NOMO-1 (cell line): ENCODE measurements around the gene SCYL1.
A peak's percentile ranks its signal among the peaks of the same experiment; 100 is the strongest.
"Not testable (repeated sequence)": the region's sequence is repeated elsewhere in the genome, so short reads cannot be mapped to it uniquely, and the experiment has no call there.

Experiments
- DNase-seq, 2 experiments: peaks; one replicate each; lab custom pipeline; 2025; ENCODE audit not compliant: unreplicated experiment in 2 of 2; lab: John Stamatoyannopoulos, UW

SCYL1 gene

DNA sequence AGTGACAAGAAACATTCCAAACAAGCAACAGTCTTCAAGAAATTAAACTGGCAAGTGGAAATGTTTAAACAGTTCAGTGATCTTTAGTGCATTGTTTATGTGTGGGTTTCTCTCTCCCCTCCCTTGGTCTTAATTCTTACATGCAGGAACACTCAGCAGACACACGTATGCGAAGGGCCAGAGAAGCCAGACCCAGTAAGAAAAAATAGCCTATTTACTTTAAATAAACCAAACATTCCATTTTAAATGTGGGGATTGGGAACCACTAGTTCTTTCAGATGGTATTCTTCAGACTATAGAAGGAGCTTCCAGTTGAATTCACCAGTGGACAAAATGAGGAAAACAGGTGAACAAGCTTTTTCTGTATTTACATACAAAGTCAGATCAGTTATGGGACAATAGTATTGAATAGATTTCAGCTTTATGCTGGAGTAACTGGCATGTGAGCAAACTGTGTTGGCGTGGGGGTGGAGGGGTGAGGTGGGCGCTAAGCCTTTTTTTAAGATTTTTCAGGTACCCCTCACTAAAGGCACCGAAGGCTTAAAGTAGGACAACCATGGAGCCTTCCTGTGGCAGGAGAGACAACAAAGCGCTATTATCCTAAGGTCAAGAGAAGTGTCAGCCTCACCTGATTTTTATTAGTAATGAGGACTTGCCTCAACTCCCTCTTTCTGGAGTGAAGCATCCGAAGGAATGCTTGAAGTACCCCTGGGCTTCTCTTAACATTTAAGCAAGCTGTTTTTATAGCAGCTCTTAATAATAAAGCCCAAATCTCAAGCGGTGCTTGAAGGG is 20.0 kb upstream of the SCYL1 start:
- DNase-seq = no peak

DNA sequence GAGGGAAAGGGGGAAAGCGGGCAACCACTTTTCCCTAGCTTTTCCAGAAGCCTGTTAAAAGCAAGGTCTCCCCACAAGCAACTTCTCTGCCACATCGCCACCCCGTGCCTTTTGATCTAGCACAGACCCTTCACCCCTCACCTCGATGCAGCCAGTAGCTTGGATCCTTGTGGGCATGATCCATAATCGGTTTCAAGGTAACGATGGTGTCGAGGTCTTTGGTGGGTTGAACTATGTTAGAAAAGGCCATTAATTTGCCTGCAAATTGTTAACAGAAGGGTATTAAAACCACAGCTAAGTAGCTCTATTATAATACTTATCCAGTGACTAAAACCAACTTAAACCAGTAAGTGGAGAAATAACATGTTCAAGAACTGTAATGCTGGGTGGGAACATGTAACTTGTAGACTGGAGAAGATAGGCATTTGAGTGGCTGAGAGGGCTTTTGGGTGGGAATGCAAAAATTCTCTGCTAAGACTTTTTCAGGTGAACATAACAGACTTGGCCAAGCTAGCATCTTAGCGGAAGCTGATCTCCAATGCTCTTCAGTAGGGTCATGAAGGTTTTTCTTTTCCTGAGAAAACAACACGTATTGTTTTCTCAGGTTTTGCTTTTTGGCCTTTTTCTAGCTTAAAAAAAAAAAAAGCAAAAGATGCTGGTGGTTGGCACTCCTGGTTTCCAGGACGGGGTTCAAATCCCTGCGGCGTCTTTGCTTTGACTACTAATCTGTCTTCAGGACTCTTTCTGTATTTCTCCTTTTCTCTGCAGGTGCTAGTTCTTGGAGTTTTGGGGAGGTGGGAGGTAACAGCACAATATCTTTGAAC is 19.2 kb upstream of the SCYL1 start:
- DNase-seq = no peak

GRCh38 chr11:65506290-65506771 is 18.6 kb upstream of the SCYL1 start:
- DNase-seq = peak; percentile 54 to 67

- peak in 1 of 2 experiments; percentile 93 for DNase-seq
These were observed 17.9 kb upstream of the SCYL1 start for GRCh38 chr11:65506772-65507505.

DNA sequence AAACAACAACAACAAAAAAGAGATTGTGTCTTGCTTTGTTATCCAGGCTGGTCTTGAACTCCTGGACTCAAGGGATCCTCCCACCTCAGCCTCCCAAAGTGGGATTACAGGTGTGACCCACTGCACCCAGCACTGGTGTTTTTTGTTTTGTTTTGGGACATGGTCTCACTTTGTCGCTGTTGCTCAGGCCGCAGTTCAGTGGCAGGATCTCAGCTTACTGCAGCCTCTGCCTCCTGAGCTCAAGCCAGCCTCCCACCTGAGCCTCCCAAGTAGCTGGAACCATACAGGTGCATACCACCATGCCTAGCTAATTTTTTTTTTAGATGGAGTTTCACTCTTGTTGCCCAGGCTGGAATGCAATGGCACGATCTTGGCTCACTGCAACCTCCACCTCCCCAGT is 12.6 kb upstream of the SCYL1 start:
- DNase-seq = not testable (repeated sequence)

- DNase-seq = no peak
These were observed 8.5 kb upstream of the SCYL1 start for GRCh38 chr11:65516135-65516968.

DNA sequence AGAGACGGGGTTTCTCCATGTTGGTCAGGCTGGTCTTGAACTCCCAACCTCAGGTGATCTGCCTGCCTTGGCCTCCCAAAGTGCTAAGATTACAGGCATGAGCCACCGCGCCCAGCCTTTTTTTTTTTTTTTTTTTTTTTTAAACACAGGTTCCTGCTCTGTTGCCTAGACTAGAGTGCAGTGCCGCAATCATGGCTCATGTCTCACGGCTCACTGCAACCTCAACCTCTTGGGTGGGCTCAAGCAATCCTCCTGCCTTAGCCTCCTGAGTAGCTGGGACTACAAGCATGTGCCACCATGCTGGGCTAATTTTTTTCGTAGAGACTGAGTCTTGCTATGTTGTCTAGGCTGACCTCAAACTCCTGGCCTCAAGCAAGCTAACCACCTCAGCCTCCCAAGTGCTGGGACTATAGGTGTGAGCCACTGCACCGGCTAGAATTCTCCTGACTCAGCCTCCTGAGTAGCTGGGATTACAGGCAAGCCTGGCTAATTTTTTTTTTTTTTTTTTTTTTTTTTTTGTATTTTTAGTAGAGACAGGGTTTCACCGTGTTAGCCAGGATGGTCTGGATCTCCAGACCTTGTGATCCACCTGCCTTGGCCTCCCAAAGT is 5.8 kb upstream of the SCYL1 start:
- not testable (repeated sequence) for DNase-seq

GRCh38 chr11:65521777-65522521 is 2.9 kb upstream of the SCYL1 start:
- DNase-seq = not testable (repeated sequence)

GRCh38 chr11:65522718-65523630 is 1.9 kb upstream of the SCYL1 start:
- peak; percentile 34 to 36 for DNase-seq

DNA sequence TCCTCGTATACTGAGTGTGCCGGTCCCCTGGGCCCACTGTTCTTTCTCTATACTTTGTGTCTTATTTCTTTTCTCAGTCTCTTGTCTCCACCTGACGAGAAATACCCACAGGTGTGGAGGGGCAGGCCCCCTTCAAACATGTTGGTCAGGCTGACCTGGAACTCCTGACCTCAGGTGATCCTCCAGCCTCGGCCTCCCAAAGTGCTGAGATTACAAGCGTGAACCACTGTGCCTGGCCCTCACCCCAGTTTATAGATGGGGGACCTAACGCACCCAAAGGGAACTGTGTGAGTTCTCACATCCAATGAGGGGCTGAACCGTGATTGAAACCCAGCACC is 1.3 kb upstream of the SCYL1 start:
- not testable (repeated sequence) for DNase-seq

DNA sequence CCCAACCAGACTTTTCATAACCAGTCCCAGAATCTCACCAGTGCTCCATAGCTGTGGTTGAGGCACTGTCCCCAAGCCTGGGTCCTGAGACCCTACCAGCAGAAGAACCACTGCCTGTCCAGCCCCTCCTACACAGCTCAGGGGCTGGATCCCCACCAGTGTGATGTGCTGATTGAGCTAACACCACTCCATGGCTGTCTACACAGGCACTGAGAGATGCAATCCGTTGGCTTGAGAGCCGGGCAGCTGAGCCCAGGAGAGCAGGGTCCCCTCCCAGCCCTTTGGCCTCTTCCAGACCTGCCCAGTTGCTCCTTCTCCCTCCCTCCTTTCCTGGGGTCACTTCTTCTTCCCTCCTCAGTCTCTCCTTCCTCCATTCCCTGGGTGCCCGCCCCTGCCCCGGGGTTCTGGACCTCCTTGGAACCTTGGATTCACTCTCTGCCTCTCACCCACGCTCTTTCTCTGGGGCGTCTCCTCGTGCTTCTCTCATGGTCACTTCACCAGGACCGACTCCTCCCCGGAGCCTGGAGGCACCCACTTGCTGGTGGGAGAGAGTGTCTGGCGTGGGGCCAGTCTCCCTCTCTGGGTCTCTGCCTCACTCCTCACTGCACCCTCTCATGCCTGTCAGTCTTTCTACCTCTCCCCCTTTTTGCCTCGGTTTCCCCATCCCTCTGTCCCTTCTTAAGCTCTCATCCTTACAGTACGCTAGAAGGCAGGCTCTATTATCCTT is 706 bp upstream of the SCYL1 start:
- DNase-seq = no peak

DNA sequence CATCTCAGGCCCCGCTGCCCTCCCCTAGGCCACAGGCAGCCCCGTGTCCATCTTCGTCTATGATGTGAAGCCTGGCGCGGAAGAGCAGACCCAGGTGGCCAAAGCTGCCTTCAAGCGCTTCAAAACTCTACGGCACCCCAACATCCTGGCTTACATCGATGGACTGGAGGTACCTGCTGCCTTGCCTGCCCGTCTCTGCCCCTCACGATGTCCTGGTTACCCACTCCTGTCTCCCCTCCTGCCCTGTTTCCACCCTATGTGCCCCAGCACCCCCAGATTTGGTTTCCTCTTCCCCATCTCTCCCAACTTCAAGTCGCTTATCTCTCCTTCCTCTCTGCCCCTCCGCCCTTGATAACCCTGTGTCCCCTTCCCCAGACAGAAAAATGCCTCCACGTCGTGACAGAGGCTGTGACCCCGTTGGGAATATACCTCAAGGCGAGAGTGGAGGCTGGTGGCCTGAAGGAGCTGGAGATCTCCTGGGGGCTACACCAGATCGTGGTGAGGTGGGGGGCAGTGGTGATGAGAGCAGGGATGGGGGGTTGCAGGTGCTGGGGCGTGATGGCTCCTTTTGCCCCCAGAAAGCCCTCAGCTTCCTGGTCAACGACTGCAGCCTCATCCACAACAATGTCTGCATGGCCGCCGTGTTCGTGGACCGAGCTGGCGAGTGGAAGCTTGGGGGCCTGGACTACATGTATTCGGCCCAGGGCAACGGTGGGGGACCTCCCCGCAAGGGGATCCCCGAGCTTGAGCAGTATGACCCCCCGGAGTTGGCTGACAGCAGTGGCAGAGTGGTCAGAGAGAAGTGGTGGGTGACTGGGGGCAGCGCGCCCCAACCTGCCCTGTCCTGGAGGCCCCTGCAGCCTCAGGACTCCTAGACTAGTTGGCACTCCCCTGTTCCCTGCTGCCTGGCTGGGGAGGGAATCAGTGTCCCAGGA is 930 bp downstream of the SCYL1 start:
- DNase-seq = no peak

- DNase-seq = no peak
These were observed 1.9 kb downstream of the SCYL1 start for GRCh38 chr11:65526744-65527143.

- no peak for DNase-seq
These were observed 4.0 kb downstream of the SCYL1 start for GRCh38 chr11:65528819-65529350.

GRCh38 chr11:65529475-65530156 is 4.7 kb downstream of the SCYL1 start:
- DNase-seq = no peak

DNA sequence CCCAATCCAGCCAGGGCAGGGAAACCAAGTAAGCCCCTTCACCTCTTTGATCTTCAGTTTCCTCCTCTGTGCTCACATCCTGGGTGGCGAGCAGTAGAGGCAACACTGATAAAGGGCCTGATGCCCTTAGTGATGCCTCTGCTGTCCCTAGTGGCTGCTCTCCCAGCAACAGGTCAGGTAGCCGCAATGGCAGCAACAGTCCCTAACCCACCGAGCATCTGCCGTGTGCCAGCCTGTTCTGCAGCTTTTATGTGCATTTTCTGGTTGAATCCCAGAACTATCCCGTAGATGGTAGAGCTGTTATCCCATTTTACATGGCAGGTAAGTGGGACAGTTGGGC is 5.2 kb downstream of the SCYL1 start:
- no peak for DNase-seq
